GM12878 (cell line): ENCODE results near the gene PNMA8C. TPM values are rescaled to one million over a fixed set of nuclear protein-coding genes. Genes with fewer than 3 reads are reported as not detected.

Experiments used
- ATAC-seq: fragments of 200-7000 bp; cut with Tn5 transposase; 3 replicates; pipeline ENCODE4 v1.9.1; 2020; ENCODE audit warnings: mild to moderate bottlenecking, moderate library complexity
- BruUV-seq: library from RNA; stranded (reverse); fragments of 400-500 nt; replicated peaks from 2 replicates; lab custom pipeline; 2021; lab: Mats Ljungman, UMichigan
- CTCF ChIA-PET: fragments of 300-600 bp; sonication (Branson Sonifier 250); formaldehyde crosslinking; extraction: SDS; loops from one replicate; lab custom pipeline; 2021; ENCODE audit warnings: inconsistent platforms; lab: Yijun Ruan, JAX
- POLR2A ChIA-PET: fragments of 350-600 bp; formaldehyde crosslinking; extraction: SDS; loops from one replicate; lab custom pipeline; 2021; ENCODE audit warnings: inconsistent platforms; lab: Charles Lee
- RAD21 ChIA-PET: fragments of 300-600 bp; sonication (Branson Sonifier 250); formaldehyde crosslinking; loops from one replicate; lab custom pipeline; 2023; ENCODE audit warnings: antibody characterized with exemption; ENCODE audit not compliant: unreplicated experiment; lab: Charles Lee
- SMC1A ChIA-PET: fragments of 300-600 bp; sonication (Branson Sonifier 250); formaldehyde crosslinking; loops from one replicate; lab custom pipeline; 2023; ENCODE audit not compliant: unreplicated experiment, uncharacterized antibody; lab: Charles Lee
- DNase-seq: peaks from one replicate; pipeline ENCODE4 v3.0.0-alpha.2; 2011; ENCODE audit warnings: low read depth, low spot score
- FAIRE-seq: peaks from 3 replicates; lab custom pipeline; 2011; peaks lifted over from hg19 to GRCh38; lab: Jason Lieb, UNC
- H2AFZ ChIP-seq: 2 replicates; pipeline ENCODE4 v1.6.0; 2011; ENCODE audit warnings: low read depth, low read length, control low read depth; ENCODE audit not compliant: control insufficient read depth
- H3K27ac ChIP-seq: 2 replicates; pipeline ENCODE4 v1.5.1; 2011; ENCODE audit warnings: control low read depth; ENCODE audit not compliant: control insufficient read depth, insufficient read depth
- H3K27me3 ChIP-seq, 2 experiments: replicated peaks in 1 of 2; 2 replicates each; pipeline versions ENCODE4 v1.6.0 to v1.6.1; 2011; ENCODE audit warnings: low read length in 1 of 2; ENCODE audit not compliant: control insufficient read depth in 2 of 2, insufficient read depth in 2 of 2
- H3K36me3 ChIP-seq, 2 experiments: 2 replicates each; pipeline ENCODE4 v1.5.1; 2011; ENCODE audit warnings: low read length in 1 of 2; ENCODE audit not compliant: control insufficient read depth in 2 of 2, insufficient read depth in 2 of 2
- H3K4me1 ChIP-seq: 2 replicates; pipeline ENCODE4 v1.6.1; 2011; ENCODE audit warnings: mild to moderate bottlenecking, low read length, moderate library complexity, mixed read lengths; ENCODE audit not compliant: control insufficient read depth, insufficient read depth
- H3K4me2 ChIP-seq: 2 replicates; pipeline ENCODE4 v1.6.0; 2011; ENCODE audit warnings: control low read depth; ENCODE audit not compliant: control insufficient read depth, insufficient read depth
- H3K4me3 ChIP-seq: fragments of 200-600 bp; sonication (generic); 2 replicates; pipeline ENCODE4 v1.5.1; 2016
- H3K79me2 ChIP-seq: 2 replicates; pipeline ENCODE4 v1.6.0; 2011; ENCODE audit warnings: low read length; ENCODE audit not compliant: control insufficient read depth, insufficient read depth
- H3K9ac ChIP-seq: 2 replicates; pipeline ENCODE4 v1.8.0; 2011; ENCODE audit warnings: low read length, control low read depth, mixed read lengths; ENCODE audit not compliant: control insufficient read depth, insufficient read depth
- H3K9me3 ChIP-seq: replicated peaks from 3 replicates; pipeline ENCODE4 v1.5.1; 2011; ENCODE audit warnings: mild to moderate bottlenecking, low read length; ENCODE audit not compliant: control insufficient read depth, insufficient read depth
- H4K20me1 ChIP-seq: 2 replicates; pipeline ENCODE4 v1.6.0; 2011; ENCODE audit not compliant: control insufficient read depth, insufficient read depth
- CREM ChIP-seq: IDR thresholded peaks from 2 replicates; pipeline ENCODE4 v1.6.1; 2014; ENCODE audit warnings: antibody characterized with exemption, low read depth
- ESRRA ChIP-seq: IDR thresholded peaks from 2 replicates; pipeline ENCODE4 v1.6.1; 2012; ENCODE audit warnings: mild to moderate bottlenecking, low read length, improper control_type of control experiment
- ETV6 ChIP-seq, 2 experiments: fragments of 450-650 bp in 1 of 2; IDR thresholded peaks in 1 of 2; conservative IDR thresholded peaks in 1 of 2; 2 replicates each; pipeline ENCODE4 v1.6.1; 2014; ENCODE audit warnings: antibody characterized with exemption in 1 of 2, borderline replicate concordance in 1 of 2, low read depth in 1 of 2, mild to moderate bottlenecking in 1 of 2, moderate library complexity in 1 of 2
- POLR2AphosphoS2 ChIP-seq: IDR thresholded peaks from 2 replicates; pipeline ENCODE4 v1.6.1; 2011; ENCODE audit warnings: low read depth, mild to moderate bottlenecking, low read length, improper control_type of control experiment, moderate library complexity
- RCOR1 ChIP-seq: conservative IDR thresholded peaks from 2 replicates; pipeline ENCODE4 v1.6.1; 2012; ENCODE audit warnings: low read depth, low read length, improper control_type of control experiment
- SREBF2 ChIP-seq: IDR thresholded peaks from 2 replicates; pipeline ENCODE4 v1.6.1; 2012; ENCODE audit warnings: mild to moderate bottlenecking, low read length
- WRNIP1 ChIP-seq: IDR thresholded peaks from 2 replicates; pipeline ENCODE4 v1.6.1; 2011; ENCODE audit warnings: low read depth, low read length, improper control_type of control experiment, borderline replicate concordance
- ZNF622 ChIP-seq: fragments of 450-650 bp; IDR thresholded peaks from 2 replicates; pipeline ENCODE4 v1.6.1; 2017; ENCODE audit warnings: mild to moderate bottlenecking, inconsistent platforms
- ZZZ3 ChIP-seq: IDR thresholded peaks from 2 replicates; pipeline ENCODE4 v1.6.1; 2011; ENCODE audit warnings: low read depth; ENCODE audit not compliant: control insufficient read depth, insufficient read length
- WGBS: methylation state at CpG from one replicate; pipeline ENCODE4 v1.1.6; 2016; ENCODE audit warnings: low lambda C conversion rate; ENCODE audit not compliant: insufficient replicate concordance, insufficient coverage; ENCODE audit errors: missing lambda C conversion rate; 5-methylcytosine and 5-hydroxymethylcytosine counted together
- in situ Hi-C: fragments of 300-500 bp; cut with MboI; formaldehyde crosslinking; loops from 9 replicates; pipeline ENCODE4 v1.14.3; 2018; ENCODE audit warnings: mixed read lengths
- intact Hi-C: fragments of 100-400 bp; cut with micrococcal nuclease; formaldehyde crosslinking; loops from one replicate; pipeline ENCODE4 v1.14.2; 2022; ENCODE audit not compliant: unreplicated experiment
- polyA plus RNA-seq, 11 experiments: library from polyadenylated mRNA; depleted of rRNA in 4 of 11; unstranded in 6 of 11; stranded (reverse) in 5 of 11; fragments of >200 nt; fragmentation: Nextera tagmentation in 4 of 11; fragmentation: Illumina TruSeq in 1 of 11; extraction: Ambion mirVana in 4 of 11; extraction: Trizol in 1 of 11; gene quantifications; 1 replicate in 1 of 11; 2 replicates in 10 of 11; pipeline versions ENCODE4 v1.2.1 to v1.2.3, GENCODE V29; 2011 to 2016; ENCODE audit warnings: inconsistent platforms in 2 of 11, missing spikeins in 2 of 11, low read depth in 1 of 11
- total RNA-seq, 4 experiments: library from RNA; depleted of rRNA in 3 of 4; stranded (reverse); fragments of >200 nt in 3 of 4; fragmentation: Illumina TruSeq in 1 of 4; extraction: Trizol in 1 of 4; gene quantifications; 2 replicates each; pipeline versions ENCODE4 v1.2.1 to v1.2.3, GENCODE V29; 2013 to 2021
- TF ChIP-seq, protein P1 (sequence below), 3 experiments: IDR thresholded peaks in 2 of 3; conservative IDR thresholded peaks in 1 of 3; 2 replicates each; pipeline ENCODE4 v1.5.1; 2011; ENCODE audit warnings: low read depth in 3 of 3, low read length in 3 of 3, mild to moderate bottlenecking in 3 of 3, control low read depth in 2 of 3, moderate library complexity in 2 of 3, inconsistent platforms in 1 of 3, mixed read lengths in 1 of 3; ENCODE audit not compliant: control insufficient read depth in 2 of 3, insufficient read depth in 1 of 3; ENCODE audit errors: extremely low read depth in 1 of 3
- TF ChIP-seq, protein P2 (sequence below): IDR thresholded peaks from 2 replicates; pipeline ENCODE4 v1.6.1; 2012; ENCODE audit warnings: improper control_type of control experiment, low read depth, low read length; ENCODE audit not compliant: insufficient replicate concordance
- TF ChIP-seq, protein P3 (sequence below): IDR thresholded peaks from 2 replicates; pipeline ENCODE4 v1.6.1; 2011; ENCODE audit warnings: low read depth, low read length, improper control_type of control experiment, borderline replicate concordance

Gene PNMA8C
- total and polyA plus RNA-seq, 10 of the 15 experiments (the other 5 are each of a cell fraction or from before 2014, with no cell fraction given) = not detected

- TF ChIP-seq, protein P1, sequence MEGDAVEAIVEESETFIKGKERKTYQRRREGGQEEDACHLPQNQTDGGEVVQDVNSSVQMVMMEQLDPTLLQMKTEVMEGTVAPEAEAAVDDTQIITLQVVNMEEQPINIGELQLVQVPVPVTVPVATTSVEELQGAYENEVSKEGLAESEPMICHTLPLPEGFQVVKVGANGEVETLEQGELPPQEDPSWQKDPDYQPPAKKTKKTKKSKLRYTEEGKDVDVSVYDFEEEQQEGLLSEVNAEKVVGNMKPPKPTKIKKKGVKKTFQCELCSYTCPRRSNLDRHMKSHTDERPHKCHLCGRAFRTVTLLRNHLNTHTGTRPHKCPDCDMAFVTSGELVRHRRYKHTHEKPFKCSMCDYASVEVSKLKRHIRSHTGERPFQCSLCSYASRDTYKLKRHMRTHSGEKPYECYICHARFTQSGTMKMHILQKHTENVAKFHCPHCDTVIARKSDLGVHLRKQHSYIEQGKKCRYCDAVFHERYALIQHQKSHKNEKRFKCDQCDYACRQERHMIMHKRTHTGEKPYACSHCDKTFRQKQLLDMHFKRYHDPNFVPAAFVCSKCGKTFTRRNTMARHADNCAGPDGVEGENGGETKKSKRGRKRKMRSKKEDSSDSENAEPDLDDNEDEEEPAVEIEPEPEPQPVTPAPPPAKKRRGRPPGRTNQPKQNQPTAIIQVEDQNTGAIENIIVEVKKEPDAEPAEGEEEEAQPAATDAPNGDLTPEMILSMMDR (IDR thresholded peaks at IDR 0.05 in 2 of 3, conservative IDR thresholded peaks at IDR 0.05 in 1 of 3; ENCODE audit: control insufficient read depth in 2 of 3, extremely low read depth in 1 of 3, insufficient read depth in 1 of 3, low read depth in 3 of 3, low read length in 3 of 3) = no peak
- TF ChIP-seq RCOR1 = no peak
- TF ChIP-seq, all 136 proteins: peak for 0
Measured at GRCh38 chr19:46460055-46460454, 31.3 kb upstream of the PNMA8C start (continued).

DNA sequence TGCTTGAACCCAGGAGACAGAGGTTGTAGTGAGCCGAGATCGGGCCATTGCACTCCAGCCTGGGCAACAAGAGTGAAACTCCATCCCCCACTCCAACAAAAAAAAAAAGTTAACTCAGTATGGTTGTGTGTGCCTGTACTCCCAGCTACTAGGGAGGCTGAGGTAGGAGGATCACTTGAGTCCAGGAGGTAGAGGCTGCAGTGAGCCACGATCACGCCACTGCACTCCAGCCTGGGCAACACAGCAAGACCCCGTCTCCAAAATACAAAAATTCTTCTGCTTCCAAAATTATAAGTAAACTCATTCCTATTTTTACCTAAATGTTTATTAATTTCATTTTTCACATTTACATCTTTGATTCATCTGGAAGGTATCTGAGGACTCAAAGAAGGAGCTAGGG is 28.2 kb upstream of the PNMA8C start:
- DNase-seq = no peak
- CTCF ChIA-PET = no interaction called here
- H3K9ac ChIP-seq = no peak overlapping the region
- no peak overlapping the region for H3K4me3 ChIP-seq
- BruUV-seq = no TSS peak
- no peaks in the 10 kb centered on the region for H3K79me2 ChIP-seq
- ATAC-seq = no peak
- no peaks in the 10 kb centered on the region for H3K36me3 ChIP-seq
- no peaks in the 10 kb centered on the region for H3K4me1 ChIP-seq
- TF ChIP-seq, protein P2, sequence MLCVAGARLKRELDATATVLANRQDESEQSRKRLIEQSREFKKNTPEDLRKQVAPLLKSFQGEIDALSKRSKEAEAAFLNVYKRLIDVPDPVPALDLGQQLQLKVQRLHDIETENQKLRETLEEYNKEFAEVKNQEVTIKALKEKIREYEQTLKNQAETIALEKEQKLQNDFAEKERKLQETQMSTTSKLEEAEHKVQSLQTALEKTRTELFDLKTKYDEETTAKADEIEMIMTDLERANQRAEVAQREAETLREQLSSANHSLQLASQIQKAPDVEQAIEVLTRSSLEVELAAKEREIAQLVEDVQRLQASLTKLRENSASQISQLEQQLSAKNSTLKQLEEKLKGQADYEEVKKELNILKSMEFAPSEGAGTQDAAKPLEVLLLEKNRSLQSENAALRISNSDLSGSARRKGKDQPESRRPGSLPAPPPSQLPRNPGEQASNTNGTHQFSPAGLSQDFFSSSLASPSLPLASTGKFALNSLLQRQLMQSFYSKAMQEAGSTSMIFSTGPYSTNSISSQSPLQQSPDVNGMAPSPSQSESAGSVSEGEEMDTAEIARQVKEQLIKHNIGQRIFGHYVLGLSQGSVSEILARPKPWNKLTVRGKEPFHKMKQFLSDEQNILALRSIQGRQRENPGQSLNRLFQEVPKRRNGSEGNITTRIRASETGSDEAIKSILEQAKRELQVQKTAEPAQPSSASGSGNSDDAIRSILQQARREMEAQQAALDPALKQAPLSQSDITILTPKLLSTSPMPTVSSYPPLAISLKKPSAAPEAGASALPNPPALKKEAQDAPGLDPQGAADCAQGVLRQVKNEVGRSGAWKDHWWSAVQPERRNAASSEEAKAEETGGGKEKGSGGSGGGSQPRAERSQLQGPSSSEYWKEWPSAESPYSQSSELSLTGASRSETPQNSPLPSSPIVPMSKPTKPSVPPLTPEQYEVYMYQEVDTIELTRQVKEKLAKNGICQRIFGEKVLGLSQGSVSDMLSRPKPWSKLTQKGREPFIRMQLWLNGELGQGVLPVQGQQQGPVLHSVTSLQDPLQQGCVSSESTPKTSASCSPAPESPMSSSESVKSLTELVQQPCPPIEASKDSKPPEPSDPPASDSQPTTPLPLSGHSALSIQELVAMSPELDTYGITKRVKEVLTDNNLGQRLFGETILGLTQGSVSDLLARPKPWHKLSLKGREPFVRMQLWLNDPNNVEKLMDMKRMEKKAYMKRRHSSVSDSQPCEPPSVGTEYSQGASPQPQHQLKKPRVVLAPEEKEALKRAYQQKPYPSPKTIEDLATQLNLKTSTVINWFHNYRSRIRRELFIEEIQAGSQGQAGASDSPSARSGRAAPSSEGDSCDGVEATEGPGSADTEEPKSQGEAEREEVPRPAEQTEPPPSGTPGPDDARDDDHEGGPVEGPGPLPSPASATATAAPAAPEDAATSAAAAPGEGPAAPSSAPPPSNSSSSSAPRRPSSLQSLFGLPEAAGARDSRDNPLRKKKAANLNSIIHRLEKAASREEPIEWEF = no peak
- no peak for TF ChIP-seq ETV6 (conservative IDR thresholded peaks at IDR 0.05 in 1 of 2, IDR thresholded peaks at IDR 0.05 in 1 of 2; ENCODE audit: borderline replicate concordance in 1 of 2, low read depth in 1 of 2)
- TF ChIP-seq ZZZ3 = no peak
- no peak for TF ChIP-seq CREM
- no peak for TF ChIP-seq ZNF622
- no peak for TF ChIP-seq SREBF2
- no peak for TF ChIP-seq WRNIP1
- TF ChIP-seq ESRRA = no peak
- no peak for TF ChIP-seq POLR2AphosphoS2
- TF ChIP-seq, protein P3, sequence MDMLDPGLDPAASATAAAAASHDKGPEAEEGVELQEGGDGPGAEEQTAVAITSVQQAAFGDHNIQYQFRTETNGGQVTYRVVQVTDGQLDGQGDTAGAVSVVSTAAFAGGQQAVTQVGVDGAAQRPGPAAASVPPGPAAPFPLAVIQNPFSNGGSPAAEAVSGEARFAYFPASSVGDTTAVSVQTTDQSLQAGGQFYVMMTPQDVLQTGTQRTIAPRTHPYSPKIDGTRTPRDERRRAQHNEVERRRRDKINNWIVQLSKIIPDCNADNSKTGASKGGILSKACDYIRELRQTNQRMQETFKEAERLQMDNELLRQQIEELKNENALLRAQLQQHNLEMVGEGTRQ = no peak
- WGBS = 35% methylated on average over 5 of the region's 5 CpGs
- H2AFZ ChIP-seq = no peak overlapping the region
- no peak for FAIRE-seq
- intact Hi-C loops = no loop called here
- H3K4me2 ChIP-seq = no peak overlapping the region
- H3K27ac ChIP-seq = no peak overlapping the region
- POLR2A ChIA-PET = interaction anchor here (0.6 kb wide), 1 partner anchor 201 kb away, joined by 7 read pairs; no protein-coding TSS in a partner anchor
- SMC1A ChIA-PET = no interaction called here
- RAD21 ChIA-PET = no interaction called here
- H3K9me3 ChIP-seq = no peaks in the 10 kb centered on the region
- in situ Hi-C loops = no loop called here
- no peaks in the 10 kb centered on the region for H4K20me1 ChIP-seq
- H3K27me3 ChIP-seq = no peaks in the 10 kb centered on the region; a peak in 1 of 4 replicates
